Brain pericyte (primary cell): ENCODE measurements around the gene APPL1.

Experiments
- DNase-seq: peaks from one replicate; pipeline ENCODE4 v3.0.0-alpha.2; 2012; ENCODE audit warnings: low read depth, low spot score

APPL1 gene, protein sequence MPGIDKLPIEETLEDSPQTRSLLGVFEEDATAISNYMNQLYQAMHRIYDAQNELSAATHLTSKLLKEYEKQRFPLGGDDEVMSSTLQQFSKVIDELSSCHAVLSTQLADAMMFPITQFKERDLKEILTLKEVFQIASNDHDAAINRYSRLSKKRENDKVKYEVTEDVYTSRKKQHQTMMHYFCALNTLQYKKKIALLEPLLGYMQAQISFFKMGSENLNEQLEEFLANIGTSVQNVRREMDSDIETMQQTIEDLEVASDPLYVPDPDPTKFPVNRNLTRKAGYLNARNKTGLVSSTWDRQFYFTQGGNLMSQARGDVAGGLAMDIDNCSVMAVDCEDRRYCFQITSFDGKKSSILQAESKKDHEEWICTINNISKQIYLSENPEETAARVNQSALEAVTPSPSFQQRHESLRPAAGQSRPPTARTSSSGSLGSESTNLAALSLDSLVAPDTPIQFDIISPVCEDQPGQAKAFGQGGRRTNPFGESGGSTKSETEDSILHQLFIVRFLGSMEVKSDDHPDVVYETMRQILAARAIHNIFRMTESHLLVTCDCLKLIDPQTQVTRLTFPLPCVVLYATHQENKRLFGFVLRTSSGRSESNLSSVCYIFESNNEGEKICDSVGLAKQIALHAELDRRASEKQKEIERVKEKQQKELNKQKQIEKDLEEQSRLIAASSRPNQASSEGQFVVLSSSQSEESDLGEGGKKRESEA

DNA sequence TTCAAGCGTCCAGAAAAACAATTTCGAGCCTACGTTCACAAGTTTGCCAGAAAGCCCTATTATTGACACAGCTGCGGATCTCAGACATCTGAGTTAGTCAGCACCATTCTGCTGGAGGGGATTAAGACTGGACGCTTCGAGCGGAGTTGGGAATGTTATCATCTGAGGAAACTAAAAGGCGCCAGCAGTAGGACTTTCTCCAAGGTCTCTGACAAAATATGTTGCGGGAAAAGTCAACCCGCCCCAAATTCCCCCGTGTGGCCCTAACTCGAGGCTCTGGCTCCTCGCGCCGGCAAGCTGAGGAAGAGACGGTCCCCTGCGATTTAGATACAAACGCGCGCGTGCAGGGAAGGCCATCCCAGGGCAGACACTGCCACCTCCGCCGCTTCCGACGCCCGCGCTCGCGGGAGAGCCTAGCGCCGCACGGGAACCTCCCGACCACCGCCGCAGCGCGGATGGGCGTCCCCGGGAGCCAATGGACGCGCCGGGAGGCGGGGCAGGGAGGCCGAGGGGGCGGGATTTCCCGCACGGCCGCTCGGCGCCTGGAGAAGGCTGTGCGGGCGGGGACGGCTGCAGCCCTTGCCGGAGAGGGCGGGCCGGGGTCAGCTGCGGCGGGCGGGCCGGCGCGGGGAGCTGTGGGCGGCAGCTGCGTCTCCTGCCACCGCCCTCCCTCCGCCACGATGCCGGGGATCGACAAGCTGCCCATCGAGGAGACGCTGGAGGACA, at the start of gene APPL1:
Gene APPL1, plus strand, starts transcription at position 526 of the 726 bp plus-strand sequence. Its CDS starts 155 bp downstream, at position 681.
- DNase-seq: peak; percentile 69

DNA sequence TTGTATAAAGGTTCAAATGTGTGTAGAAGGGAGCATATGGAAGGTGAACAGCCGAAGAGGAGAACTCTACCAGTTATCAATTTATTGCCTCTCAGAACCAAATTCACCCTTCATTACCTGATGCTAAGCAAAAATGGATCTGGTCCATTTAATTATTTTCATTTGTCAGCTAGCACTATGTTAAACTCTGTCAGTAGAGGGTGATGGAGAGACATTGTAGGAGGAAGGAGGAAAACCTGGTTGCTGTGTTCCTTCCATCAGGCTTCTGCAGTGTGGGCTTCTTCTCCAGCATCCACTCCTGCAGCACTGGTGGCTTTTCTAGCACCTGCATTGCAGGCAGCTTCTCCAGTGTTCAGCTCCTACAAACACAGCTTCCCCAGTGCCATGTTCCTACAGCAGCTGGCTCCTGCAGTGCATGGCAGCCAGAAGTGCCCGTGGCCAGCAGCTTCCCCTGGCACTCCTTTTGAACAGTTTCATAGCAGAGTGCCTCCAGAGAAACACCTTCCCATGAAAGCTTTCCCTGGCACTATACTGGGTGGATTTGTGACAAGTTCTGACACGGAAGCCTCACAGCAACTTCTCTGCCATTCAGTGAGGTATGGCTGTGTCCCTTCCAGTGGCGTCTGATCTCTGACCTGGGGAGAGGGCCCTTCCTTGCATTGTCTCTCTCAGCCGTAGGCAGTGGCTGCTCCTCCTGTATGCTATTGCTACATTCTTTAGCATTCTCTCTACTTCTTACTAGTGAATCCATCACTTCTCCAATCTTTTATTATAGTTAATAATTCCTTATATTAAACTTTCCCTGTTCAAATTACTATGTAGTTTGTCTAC, 47.7 kb upstream of the APPL1 start:
- DNase-seq: no peak

DNA sequence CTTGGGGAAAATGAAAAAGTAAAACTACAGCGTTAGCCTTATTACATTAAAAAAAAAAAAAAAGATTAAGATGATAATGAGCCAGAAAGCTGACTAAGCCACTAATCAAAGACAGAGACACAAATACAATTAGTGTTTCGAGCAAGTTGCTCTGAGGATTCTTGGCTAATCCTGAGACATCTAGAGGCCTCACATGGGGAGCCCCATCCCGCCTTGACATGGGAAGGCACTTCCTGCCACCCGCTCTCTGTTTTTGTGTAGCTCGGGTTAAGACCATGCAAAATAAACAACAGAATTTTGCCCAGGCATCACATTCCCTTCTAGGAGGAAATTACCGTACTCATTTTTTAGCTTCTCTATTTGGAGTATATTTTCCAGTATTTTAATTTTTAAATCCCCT, 43.0 kb upstream of the APPL1 start:
- DNase-seq: no peak

DNA sequence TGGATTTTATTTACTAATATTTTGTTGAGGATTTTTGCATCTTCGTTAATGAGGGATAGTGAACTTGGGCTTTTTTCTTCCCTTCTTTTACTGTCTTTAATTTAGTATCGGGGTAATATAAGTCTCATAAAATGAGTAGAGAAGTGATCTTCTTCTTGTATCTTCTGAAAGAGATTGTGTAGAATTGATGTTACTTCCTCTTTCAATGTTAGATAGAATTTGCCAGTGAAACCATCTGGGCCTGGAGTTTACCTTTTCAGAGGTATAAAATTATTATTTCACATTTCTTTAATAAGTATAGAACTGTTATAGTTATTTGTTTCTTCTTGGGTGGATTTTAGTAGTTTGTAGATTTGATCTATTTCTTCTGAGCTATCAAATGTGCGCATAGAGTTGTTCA, 35.5 kb upstream of the APPL1 start:
- no peak for DNase-seq

DNA sequence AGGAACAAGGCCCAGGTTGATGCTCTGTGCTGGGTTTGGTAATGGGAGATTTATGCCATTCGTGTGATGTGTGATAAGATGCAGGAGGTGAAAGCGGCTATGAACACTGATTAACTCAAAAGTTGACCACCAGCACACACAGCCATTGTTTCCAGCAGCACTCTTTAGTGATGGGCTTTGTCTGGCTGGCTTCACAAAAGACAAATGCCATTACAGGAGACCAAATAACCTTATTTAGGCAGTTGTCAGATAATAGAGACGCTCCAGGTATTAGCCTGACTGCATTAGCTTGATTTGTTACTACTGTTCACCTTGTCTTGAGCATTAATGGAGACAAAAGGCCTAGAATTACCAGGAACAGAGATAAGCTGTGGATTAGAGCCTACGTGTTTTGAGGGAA, 32.9 kb upstream of the APPL1 start:
- DNase-seq: no peak

DNA sequence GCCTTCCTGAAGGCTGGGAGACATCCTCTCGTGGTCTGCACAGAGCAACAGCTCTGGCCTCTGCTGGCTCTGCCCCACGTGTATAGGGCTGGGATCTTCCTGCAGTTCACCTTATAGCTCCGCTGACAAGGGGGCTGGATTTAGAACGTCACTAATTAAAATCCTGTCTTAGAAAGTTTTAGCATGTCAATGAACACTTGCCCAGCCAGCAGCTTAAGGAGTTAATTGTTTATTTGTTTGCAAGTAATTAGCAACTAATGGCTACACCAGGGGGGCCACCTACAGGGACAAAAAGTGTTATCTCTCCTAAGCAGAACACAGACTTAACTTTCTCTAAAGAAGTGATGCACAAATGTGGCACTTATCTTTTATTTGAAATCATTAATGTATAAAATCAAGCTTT, 27.6 kb upstream of the APPL1 start, which contains the start of gene HESX1:
Gene HESX1, minus strand, starts transcription at position 84 of the 403 bp plus-strand sequence. Its CDS starts 60 bp downstream, at position 24.
- DNase-seq: no peak

DNA sequence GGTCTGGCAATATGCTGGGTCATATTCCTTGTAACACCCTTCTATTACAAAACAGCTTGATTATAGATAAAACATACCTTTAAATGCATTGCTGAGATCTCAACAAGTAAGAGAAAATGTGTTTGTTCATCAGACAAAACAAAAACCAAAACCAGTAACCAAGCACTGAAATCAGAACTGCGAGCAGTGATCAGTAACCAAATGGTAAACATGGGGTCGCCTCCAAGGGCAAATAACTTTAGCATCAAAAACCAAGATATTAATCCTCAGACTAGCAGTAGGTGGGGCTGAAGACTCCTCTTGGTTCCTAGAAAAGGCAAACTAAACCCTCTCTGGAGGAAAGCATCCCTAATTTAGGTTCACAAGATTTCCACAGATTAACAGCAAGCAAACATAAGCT, 21.1 kb upstream of the APPL1 start:
- no peak for DNase-seq

DNA sequence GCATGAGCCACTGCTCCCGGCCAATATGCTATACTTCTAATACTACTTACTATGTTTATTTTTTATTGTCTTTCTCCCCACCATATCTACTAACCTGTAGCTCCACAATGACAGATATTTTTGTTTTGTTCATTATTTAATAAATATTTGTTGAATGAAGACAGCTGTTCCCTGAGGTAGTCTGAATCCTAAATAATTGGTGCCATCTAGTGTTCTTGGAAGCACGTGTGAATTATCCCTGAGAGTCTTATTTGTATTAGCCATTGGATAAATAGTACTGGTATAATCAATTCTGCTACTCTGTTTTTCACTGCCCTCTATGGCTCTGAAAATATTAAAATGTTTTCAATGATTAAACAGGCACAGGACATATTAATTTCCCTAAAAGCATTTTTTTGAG, 5.6 kb upstream of the APPL1 start:
- no peak for DNase-seq

DNA sequence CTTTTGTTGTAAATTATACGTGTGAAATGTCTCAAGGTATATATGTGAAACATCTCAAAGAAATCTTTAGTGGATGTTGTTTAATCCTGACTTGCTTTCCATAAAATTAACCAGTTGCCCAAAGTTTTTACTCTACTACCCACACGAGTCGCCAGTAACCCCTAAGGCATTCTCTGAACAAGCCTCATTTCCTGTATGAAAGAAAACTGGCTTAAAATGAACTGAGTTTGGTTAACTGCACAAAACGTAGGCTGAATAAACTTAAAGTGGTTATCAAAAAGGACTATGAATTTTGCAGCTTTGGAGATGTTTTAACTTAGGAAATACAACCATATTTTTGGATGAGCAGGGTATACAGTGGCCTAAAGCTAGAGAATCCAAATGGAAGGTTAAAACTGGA, 2.7 kb upstream of the APPL1 start:
- DNase-seq: no peak

DNA sequence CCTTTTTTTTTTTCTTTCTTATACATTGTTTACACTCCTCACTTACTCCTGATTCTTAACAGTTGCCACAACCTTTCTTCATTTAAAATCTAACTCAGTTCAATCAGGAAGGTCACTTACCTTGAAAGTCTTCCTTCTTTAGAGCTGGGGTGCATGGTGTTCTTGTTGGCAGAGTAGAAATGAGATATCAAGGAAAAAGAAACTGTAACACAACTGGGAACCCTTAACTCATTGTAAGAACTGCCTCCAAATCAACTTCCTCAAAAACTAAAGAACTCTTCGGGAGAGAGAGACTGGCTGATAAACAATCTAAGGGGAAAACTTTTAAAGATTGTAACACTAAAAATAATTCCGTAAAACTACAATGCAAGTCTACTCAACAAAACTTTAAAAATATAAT, 1.4 kb upstream of the APPL1 start:
- DNase-seq: no peak

DNA sequence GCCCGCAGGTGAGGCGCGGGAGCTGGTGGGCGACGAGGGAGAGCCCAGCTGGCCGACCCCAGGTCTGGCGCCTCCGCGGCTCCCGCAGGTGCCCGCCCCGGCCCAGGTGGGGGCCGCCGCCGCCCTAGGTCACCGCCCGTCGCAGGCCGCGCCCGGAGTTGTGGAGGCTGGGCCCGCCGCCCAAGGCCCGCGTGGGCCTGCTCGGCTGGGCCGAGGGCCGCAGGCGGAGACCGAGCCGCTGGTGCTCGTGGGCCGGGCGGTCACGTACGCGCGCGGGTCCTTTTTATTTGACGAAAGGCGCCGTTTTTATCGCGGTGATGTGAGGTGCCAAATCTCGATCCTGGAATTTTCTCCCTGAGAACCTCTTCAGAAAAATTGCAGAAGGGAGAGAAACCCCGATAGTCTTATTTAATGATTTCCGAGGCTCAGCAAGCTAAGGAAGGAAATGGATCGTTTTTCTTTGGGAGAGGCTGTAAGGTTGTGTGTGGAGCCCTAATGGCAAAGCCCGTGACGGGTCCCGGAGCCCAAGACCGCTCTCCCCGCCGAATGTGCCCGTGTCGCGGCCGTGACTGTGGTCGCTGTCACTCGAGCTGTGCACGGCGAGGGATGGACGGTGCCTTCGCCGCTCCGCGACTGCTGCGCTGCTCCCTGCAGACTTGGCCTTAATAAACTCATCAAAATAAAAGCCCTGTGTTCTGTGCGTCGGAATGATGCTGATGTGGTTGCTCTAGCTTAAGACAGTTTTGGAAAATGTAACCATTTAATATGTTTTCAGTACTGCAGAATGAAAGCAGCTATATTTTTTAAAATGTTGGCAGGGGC, 612 bp downstream of the APPL1 start:
- peak; percentile 33 for DNase-seq

DNA sequence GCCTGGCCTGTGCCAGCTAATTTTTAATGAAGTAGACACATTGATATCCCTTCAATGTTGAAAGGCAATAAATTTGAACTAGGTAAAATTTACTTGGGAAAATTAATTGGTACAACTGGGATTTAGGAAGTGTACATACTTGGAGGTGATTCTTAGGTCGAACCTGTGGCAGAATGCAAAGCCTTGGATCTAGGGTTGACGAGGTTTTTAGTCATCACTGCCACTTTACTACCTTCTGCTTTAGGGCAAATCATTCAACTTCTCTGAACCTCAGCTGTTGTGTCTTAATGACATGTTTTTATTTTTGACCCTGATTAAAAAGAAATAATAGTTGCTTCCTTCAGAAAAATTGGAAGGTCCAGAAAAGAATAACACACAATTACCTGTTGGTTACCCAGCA, 2.5 kb downstream of the APPL1 start:
- DNase-seq: no peak

DNA sequence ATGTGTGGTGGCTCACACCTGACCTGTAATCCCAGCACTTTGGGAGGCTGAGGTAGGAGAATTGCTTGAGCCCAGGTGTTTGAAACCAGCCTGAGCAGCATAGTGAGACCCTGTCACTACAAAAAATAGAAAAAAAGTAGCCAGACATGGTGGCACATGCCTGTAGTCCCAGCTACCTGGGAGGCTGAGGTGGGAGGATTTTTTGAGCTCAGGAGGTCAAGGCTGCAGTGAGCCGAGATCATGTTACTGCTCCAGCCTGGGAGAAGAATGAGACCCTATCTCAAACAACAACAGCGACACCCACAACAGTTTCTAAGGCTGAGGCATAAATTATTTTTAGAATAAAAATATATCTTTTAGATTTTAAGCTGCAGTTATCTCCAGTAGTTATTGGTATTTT, 6.3 kb downstream of the APPL1 start:
- DNase-seq: no peak

DNA sequence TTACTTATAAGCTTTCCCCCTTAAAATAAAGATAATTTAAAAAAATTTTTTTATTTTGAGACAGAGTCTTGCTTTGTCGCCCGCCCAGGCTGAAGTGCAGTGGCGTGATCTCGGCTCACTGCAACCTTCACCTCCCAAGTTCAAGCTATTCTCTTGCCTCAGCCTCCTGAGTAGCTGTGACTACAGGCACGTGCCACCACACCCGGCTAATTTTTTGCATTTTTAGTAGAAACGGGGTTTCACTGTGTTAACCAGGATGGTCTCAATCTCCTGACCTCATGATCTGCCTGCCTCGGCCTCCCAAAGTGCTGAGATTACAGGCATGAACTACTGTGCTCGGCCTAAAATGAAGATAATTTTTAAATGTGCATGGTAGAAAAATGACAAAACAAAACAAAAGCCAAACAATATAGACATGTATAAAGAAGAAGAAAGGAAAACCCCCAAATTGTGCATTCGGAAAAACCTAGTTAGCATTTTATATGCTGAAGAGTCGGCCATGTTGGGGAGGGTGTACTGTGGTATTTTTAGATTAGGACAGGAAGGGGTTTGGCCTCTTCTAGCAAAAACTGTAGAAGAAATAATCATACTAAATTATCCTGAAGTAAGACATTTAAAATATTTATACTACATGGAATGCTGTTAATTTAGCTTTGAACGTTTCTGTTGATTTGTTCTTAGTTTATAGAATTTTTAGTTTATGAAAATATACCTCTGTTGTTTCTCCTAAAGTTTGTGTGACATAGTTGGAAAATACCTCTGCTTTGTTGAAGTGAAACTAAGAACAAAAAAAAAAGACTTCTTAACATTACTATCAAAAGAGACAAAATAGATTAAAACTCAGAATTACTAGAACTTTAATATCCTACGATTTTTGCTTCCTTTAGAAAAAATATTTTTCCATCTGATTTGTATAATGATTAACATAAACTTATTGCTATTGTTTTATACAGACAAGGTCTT, 7.4 kb downstream of the APPL1 start:
- no peak for DNase-seq

DNA sequence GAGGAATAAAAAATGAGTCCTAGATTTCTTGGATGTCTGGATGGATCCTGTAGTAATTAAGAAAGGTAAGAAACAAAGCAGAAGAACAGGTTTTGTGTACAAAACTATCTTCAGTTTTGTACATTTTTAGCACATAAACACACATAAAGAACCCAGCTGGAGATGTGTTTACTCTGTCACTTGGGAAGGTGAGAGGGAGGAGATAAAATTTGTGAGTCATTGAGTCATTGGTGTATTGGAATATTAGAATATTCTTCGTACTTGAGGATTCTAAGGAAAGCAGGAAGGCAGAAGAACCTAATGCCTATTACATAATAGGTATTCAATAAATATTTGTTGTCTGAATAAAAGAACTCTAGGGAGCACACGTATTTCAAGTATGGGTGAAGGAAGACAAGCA, 17.4 kb downstream of the APPL1 start:
- DNase-seq: no peak

DNA sequence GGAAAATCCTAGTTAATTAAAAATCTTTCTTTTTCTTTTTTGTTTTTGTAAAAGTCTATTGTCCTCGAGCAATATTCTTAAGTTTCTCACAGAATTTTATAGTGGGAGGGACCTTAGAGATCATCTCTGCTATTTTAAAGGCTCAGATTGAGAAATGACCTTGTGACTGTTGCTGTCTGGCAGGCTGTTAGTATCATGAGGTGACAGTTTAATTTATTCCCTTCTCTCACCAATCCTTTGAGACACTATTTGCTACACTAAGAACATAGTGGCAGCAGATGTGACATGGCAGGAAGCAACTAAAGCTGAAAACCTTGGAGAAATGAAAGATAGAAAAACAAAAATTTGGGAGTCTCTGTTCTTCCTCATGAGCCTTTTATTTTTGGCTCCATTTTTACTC, 24.9 kb downstream of the APPL1 start:
- DNase-seq: no peak

DNA sequence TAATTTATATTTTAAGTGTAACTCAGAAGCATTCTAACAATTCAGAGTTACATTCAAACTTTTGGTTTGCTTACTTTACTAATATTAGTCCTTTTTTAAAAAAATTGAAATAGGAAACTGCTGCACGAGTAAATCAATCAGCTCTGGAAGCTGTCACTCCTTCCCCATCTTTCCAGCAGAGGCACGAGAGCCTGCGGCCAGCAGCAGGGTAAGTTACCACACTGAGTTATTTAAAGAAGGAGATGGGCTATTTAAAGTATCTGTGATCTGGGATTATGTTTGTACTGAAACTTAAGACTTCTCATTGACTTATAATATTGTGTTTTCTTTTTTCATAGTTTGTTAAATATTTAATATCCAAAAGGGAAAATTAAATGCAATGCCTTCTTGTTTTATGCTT, 29.3 kb downstream of the APPL1 start:
- no peak for DNase-seq

DNA sequence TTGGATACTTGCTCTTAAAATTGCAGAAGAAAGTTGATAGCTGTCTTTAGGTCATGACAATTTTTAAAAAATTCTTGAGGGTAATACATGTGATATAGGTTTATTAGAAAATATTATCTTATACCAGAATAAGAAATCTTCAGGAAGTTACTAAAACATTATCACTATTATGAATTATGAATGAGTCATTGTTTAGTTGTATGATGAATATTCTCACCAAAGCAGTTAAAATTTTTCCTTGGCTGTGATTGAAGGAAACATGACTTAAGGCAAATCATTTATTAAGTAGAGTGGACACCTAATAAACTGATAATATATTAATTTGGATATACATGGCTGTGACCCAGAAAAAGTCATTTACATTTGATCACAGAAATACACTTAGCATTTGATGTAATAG, 30.1 kb downstream of the APPL1 start:
- no peak for DNase-seq

DNA sequence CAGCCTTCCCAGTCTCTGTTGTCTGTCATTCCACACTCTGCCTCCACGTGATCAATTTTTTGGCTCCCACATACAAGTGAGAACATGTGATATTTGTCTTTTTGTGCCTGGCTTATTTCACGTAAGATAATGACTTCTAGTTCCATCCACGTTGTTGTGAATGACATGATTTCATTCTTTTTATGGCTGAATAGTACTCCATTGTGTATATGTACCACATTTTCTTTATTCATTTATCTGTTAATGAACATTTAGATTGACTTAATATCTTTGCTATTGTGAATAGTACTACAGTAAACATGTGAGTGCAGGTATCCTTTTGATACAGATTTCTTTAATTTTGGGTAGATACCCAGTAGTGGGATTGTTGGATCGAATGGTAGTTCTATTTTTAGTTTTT, 33.6 kb downstream of the APPL1 start:
- no peak for DNase-seq

DNA sequence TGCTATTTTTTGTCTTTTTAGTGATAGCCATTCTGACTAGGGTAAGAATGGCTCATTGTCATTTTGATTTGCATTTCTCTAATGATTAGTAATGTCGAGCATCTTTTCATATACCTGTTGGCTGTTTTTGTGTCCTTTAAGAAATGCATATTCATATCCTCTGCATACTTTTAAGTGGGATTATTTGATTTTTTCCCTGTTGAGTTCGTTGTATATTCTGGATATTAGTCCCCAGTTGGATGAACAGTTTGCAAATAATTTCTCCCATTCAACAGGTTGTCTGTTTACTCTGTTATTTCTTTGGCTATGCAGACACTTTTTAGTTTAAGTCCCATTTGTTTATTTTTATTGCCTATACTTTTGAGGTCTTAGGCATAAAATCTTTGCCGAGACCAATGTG, 34.4 kb downstream of the APPL1 start:
- no peak for DNase-seq
